ENCODE measurements around the gene TMEM59L. TPM values are rescaled to one million over a fixed set of nuclear protein-coding genes. Genes with fewer than 3 reads are reported as not detected.

The TMEM59L gene
- total RNA-seq, 1 experiment from 2014 or later: 0.61 TPM

Small RNA genes lying within 50 kb of the gene (small RNA-seq; reads per million reads assigned to genes)
- gene RN7SL155P: not detected

Other genes with a start within 250 kb of the TMEM59L start
- gene GDF15, start 226.7 kb upstream of the TMEM59L start, total RNA-seq (2014; rRNA removed; shearing (Covaris generic)): 97.3 and 120 TPM in 2 replicates
- not detected in 2 replicates for gene LRRC25, start 215.2 kb upstream of the TMEM59L start, total RNA-seq (2014; rRNA removed; shearing (Covaris generic))
- 108 and 118 TPM in 2 replicates for gene SSBP4, start 193.5 kb upstream of the TMEM59L start, total RNA-seq (2014; rRNA removed; shearing (Covaris generic))
- gene ISYNA1, start 174.7 kb upstream of the TMEM59L start, total RNA-seq (2014; rRNA removed; shearing (Covaris generic)): 1.3 and 2.1 TPM in 2 replicates
- 13.1 and 14.6 TPM in 2 replicates for gene ELL, start 90.8 kb upstream of the TMEM59L start, total RNA-seq (2014; rRNA removed; shearing (Covaris generic))
- gene FKBP8, start 69.3 kb upstream of the TMEM59L start, total RNA-seq (2014; rRNA removed; shearing (Covaris generic)): 124 and 135 TPM in 2 replicates
- gene KXD1, start 55.0 kb upstream of the TMEM59L start, total RNA-seq (2014; rRNA removed; shearing (Covaris generic)): 163 and 195 TPM in 2 replicates
- 1,475 and 1,684 TPM in 2 replicates for gene UBA52, start 41.0 kb upstream of the TMEM59L start, total RNA-seq (2014; rRNA removed; shearing (Covaris generic))
- 70.9 and 99.1 TPM in 2 replicates for gene REX1BD, start 24.1 kb upstream of the TMEM59L start, total RNA-seq (2014; rRNA removed; shearing (Covaris generic))
- 1.1 and 1.3 TPM in 2 replicates for gene CRLF1, start 6.1 kb upstream of the TMEM59L start, total RNA-seq (2014; rRNA removed; shearing (Covaris generic))
- gene KLHL26, start 24.2 kb downstream of the TMEM59L start, total RNA-seq (2014; rRNA removed; shearing (Covaris generic)): 2.8 and 5.7 TPM in 2 replicates
- gene CRTC1, start 70.8 kb downstream of the TMEM59L start, total RNA-seq (2014; rRNA removed; shearing (Covaris generic)): 2.8 and 3.0 TPM in 2 replicates
- not detected in 2 replicates for gene COMP, start 178.4 kb downstream of the TMEM59L start, total RNA-seq (2014; rRNA removed; shearing (Covaris generic))
- 57.5 and 59.1 TPM in 2 replicates for gene UPF1, start 219.1 kb downstream of the TMEM59L start, total RNA-seq (2014; rRNA removed; shearing (Covaris generic))